ENCODE results near the gene AIFM2. TPM values are rescaled to one million over a fixed set of nuclear protein-coding genes. Genes with fewer than 3 reads are reported as not detected.
"Not testable (repeated sequence)": the region's sequence is repeated elsewhere in the genome, so short reads cannot be mapped to it uniquely, and the experiment has no call there.

Gene AIFM2
- total RNA-seq, 4 donors from 2014 or later = 11.8 to 23.3 (median 16.9) TPM

DNA sequence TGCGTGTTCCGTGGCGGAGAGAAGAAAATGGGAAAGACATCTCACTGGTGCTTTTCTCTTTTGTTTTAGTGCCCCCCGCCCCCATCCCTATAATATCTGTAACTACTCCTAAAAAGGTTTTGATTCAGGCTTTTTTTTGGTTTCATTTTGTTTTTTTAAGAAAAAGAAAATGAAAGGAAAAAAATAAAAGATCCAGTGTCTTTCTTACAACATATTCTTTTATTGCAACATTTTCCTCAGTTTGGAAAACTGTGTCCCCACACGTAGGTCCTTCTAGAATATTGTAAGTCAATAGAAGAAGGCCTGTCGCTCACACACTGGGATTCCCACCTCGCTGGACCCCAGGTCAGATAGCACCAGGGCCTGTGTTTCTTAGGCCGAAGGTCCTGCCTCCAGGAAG lies 20.6 kb downstream of the AIFM2 start:
- Histone ChIP-seq H3K36me3 (peaks cover 0 to 78% of the 10 kb centered on the region in 2 donors), H3K4me1 (peaks cover 0 to 8% (median 0%) of the 10 kb centered on the region in 3 donors), H3K27me3 (no peaks in the 10 kb centered on the region), H3K4me3 (no peak overlapping the region), H3K27ac (no peak overlapping the region), H3K9me3 (no peaks in the 10 kb centered on the region)
- WGBS, 2 donors (ENCODE audit: low coverage in 1 of 2) = 79 to 86% methylated on average over 2 to 6 of the region's 8 CpGs
- TF ChIP-seq POLR2A (IDR thresholded peaks at IDR 0.05) (no peak), EP300 (IDR thresholded peaks at IDR 0.05) (no peak), POLR2AphosphoS5 (IDR thresholded peaks at IDR 0.05) (no peak)
- TF ChIP-seq, protein P1, sequence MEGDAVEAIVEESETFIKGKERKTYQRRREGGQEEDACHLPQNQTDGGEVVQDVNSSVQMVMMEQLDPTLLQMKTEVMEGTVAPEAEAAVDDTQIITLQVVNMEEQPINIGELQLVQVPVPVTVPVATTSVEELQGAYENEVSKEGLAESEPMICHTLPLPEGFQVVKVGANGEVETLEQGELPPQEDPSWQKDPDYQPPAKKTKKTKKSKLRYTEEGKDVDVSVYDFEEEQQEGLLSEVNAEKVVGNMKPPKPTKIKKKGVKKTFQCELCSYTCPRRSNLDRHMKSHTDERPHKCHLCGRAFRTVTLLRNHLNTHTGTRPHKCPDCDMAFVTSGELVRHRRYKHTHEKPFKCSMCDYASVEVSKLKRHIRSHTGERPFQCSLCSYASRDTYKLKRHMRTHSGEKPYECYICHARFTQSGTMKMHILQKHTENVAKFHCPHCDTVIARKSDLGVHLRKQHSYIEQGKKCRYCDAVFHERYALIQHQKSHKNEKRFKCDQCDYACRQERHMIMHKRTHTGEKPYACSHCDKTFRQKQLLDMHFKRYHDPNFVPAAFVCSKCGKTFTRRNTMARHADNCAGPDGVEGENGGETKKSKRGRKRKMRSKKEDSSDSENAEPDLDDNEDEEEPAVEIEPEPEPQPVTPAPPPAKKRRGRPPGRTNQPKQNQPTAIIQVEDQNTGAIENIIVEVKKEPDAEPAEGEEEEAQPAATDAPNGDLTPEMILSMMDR (IDR thresholded peaks at IDR 0.05) = no peak
- ATAC-seq = no peak

DNA sequence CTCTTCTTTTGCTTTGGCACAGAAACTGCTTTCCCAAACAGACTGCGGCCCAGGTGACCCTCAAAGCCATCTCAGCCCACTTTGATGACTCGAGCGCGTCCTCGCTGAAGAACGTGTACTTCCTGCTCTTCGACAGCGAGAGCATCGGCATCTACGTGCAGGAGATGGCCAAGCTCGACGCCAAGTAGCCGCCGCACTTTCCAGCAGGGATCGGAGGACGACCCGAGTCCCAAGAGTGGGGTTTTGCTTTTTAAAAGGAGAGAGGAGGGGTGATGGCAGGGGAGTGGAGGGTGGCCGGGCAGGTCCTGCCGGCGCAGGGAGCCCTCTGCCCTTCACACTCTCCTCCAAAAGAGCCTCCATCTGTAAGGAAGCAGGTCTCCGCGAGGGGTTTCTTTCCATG lies 21.1 kb downstream of the AIFM2 start:
- no peak for ATAC-seq
- WGBS, 2 donors (ENCODE audit: low coverage in 1 of 2) = 91% methylated on average over 6 to 16 of the region's 22 CpGs
- H3K4me1 ChIP-seq = peaks cover 0 to 7% (median 0%) of the 10 kb centered on the region in 3 donors
- no peaks in the 10 kb centered on the region for H3K27me3 ChIP-seq
- peaks cover 0 to 72% of the 10 kb centered on the region in 2 donors for H3K36me3 ChIP-seq
- H3K4me3 ChIP-seq = no peak overlapping the region
- no peaks in the 10 kb centered on the region for H3K9me3 ChIP-seq
- TF ChIP-seq POLR2A (IDR thresholded peaks at IDR 0.05) (no peak), POLR2AphosphoS5 (IDR thresholded peaks at IDR 0.05) (no peak), EP300 (IDR thresholded peaks at IDR 0.05) (no peak)
- TF ChIP-seq, protein P1 (IDR thresholded peaks at IDR 0.05) = no peak
- no peak overlapping the region for H3K27ac ChIP-seq

DNA sequence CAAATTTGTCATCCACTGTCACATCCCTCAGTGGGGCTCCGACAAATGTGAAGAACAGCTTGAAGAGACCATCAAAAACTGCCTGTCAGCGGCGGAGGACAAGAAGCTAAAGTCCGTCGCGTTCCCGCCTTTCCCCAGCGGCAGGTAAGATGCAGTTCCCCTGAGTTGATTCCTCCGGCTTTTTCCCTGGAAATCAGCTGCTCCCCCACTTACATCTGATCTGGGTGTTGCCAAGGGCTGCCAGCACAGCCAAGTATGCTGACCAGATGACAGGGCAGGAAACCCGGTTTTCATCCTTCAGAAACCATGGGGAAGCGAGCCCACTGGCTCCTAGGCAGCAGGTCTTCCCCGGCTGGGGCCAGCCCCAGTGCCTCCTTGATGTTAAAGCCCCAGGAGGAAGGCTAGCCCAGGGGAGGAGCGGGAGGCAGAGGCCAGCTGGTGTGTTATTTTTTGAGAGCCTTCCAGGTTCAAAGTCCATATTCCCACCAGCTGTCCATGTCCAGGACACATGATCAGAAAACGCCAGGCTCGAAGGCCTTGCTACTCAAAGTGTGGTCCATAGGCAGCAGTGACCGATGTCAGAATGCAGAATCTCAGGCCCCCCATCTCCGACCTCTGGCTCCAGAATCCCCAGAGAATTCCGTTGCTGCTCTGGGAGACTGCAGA lies 23.4 kb downstream of the AIFM2 start:
- no peaks in the 10 kb centered on the region for H3K4me1 ChIP-seq
- ATAC-seq = no peak
- no peaks in the 10 kb centered on the region for H3K9me3 ChIP-seq
- 60 to 95% methylated on average over 1 to 4 of the region's 18 CpGs for WGBS, 2 donors (ENCODE audit: low coverage in 1 of 2)
- H3K27ac ChIP-seq = no peak overlapping the region
- no peaks in the 10 kb centered on the region for H3K27me3 ChIP-seq
- TF ChIP-seq, protein P1 (IDR thresholded peaks at IDR 0.05) = no peak
- peaks cover 0 to 63% of the 10 kb centered on the region in 2 donors for H3K36me3 ChIP-seq
- no peak overlapping the region for H3K4me3 ChIP-seq

DNA sequence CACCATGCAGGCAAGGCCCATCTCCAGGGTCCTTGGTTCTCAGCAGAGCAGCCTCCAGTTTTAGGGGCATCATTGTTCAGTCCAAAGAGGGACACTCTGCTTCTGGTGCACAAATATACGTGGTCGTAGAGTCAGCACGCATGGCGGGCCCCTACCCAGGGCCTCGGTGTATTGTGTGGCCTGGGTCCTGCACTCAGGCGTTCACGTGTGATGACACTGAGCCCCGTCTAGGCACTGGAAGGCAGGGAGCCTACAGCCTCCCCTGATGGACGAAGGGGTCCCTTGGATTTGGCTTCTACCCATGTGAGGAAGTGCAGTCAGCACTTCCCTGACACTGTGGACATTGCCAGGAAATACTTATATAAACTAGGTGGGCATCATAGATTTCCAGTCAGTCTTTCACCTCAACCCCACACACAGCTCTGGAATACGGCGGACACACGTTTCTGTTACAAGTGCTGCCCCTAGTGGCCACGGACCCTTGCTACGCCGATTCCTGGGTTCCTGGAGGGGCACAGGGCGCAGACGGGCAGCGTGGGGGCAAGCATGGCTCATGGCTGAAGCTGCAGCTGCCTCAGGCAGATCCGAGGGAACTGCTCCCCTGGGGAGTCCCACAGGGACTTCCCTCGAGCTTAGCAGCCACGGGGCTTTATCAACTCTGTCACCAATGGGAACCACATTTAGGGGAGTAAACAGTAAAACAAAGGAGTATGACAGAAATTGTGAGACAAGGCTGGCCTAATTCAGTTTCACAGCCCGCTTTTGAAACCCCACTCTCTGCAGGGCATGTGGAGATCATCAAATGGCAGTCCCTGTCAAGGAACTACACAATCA lies 25.4 kb downstream of the AIFM2 start:
- peaks cover 0 to 50% of the 10 kb centered on the region in 2 donors for H3K36me3 ChIP-seq
- TF ChIP-seq POLR2AphosphoS5 (IDR thresholded peaks at IDR 0.05) = no peak
- TF ChIP-seq, protein P1 (IDR thresholded peaks at IDR 0.05) = peak in 1 of 4 experiments; percentile 37
- no peak for ATAC-seq
- no peaks in the 10 kb centered on the region for H3K9me3 ChIP-seq
- H3K4me3 ChIP-seq = no peak overlapping the region
- no peaks in the 10 kb centered on the region for H3K4me1 ChIP-seq
- H3K27ac ChIP-seq = no peak overlapping the region
- WGBS, 2 donors (ENCODE audit: low coverage in 1 of 2) = 40 to 69% methylated on average over 2 to 13 of the region's 22 CpGs
- H3K27me3 ChIP-seq = no peaks in the 10 kb centered on the region

DNA sequence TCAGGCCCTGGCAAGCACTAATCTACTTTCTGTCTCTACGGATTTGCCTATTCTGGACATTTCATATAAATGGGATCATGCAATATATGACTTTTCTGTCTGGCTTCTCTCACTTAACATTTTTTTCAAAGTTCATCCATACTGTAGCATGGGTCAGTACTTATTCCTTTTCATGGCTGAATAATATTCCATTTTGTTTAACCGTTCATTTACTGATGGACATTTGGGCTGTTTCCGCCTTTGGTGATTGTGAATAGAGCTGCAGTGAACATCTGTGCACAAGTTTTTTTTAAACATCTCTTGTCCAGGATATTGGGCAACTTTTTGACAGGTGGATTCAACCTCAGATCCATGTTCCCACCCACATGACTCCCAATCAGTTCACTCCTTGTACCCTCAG lies 31.0 kb downstream of the AIFM2 start:
- H3K4me3 ChIP-seq = no peak overlapping the region
- H3K9me3 ChIP-seq = no peaks in the 10 kb centered on the region
- H3K36me3 ChIP-seq = peaks cover 0 to 67% of the 10 kb centered on the region in 2 donors
- TF ChIP-seq POLR2A (IDR thresholded peaks at IDR 0.05) (no peak), EP300 (IDR thresholded peaks at IDR 0.05) (no peak), POLR2AphosphoS5 (IDR thresholded peaks at IDR 0.05) (no peak)
- TF ChIP-seq, protein P1 (IDR thresholded peaks at IDR 0.05) = no peak
- H3K27ac ChIP-seq = no peak overlapping the region
- H3K27me3 ChIP-seq = no peaks in the 10 kb centered on the region
- no peaks in the 10 kb centered on the region for H3K4me1 ChIP-seq
- ATAC-seq = no peak
- 62 to 80% methylated on average over 1 to 3 of the region's 3 CpGs for WGBS, 2 donors (ENCODE audit: low coverage in 1 of 2)

DNA sequence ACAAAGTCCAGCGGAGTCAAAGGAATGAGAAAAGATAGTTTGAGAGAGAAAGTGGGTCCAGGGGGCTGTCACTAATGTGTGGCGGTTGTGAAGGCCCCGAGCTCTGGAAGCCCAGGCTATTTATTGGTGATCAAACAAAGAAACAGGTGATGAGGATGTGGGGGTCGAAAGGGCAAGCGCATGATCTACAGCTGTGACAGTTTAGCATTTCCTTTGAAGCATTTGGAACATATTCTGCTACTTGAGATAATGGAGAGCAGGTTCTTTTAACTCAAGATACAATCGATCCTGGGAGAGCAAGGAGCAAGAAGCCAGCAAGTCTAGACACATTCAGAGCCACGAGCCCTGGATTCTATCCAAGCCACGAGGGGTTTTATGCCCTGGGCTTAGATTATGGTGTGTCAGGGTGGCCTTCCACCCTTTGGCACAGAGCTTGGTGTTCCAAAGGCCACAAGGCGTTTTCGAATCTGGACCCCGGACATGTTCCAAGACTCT lies 31.5 kb downstream of the AIFM2 start:
- not testable (repeated sequence) for H3K9me3 ChIP-seq, ATAC-seq, H3K27ac ChIP-seq, H3K4me3 ChIP-seq, H3K27me3 ChIP-seq, H3K4me1 ChIP-seq
- WGBS, 2 donors (ENCODE audit: low coverage in 1 of 2) = 77 to 85% methylated on average over 4 to 8 of the region's 11 CpGs
- peaks cover 0 to 71% of the 10 kb centered on the region in 2 donors for H3K36me3 ChIP-seq
